CD4-positive, alpha-beta T cell (primary cell): ENCODE results near the gene CRTC1. TPM values are rescaled to one million over a fixed set of nuclear protein-coding genes. Genes with fewer than 3 reads are reported as not detected.

Experiments
- ATAC-seq: fragments of 200-7000 bp; cut with Tn5 transposase; one replicate; pipeline ENCODE4 v1.10.0; 2022; ENCODE audit warnings: mild to moderate bottlenecking; ENCODE audit not compliant: poor library complexity
- CTCF ChIA-PET: fragments of 350-600 bp; sonication (Branson Sonifier 250); formaldehyde crosslinking; loops from one replicate; lab custom pipeline; 2021; ENCODE audit warnings: antibody characterized with exemption, inconsistent platforms; lab: Charles Lee
- POLR2A ChIA-PET: fragments of 350-600 bp; sonication (Branson Sonifier 250); formaldehyde crosslinking; loops from one replicate; lab custom pipeline; 2021; ENCODE audit warnings: antibody characterized with exemption, inconsistent platforms; lab: Charles Lee
- DNase-seq, 14 experiments: peaks; one replicate each; pipeline ENCODE4 v3.0.0-alpha.2; 2013 to 2020; ENCODE audit warnings: mixed read lengths in 2 of 14
- H3K27ac ChIP-seq, 2 donors: one replicate each; pipeline versions ENCODE4 v1.5.1 to v1.7.0; 2013; ENCODE audit warnings: low read length in 2 of 2, low read depth in 1 of 2, mild to moderate bottlenecking in 1 of 2
- H3K27me3 ChIP-seq, 2 experiments: 1 replicate in 1 of 2; 2 replicates in 1 of 2; pipeline versions ENCODE4 v1.6.1 to v1.7.0; 2013; ENCODE audit warnings: low read length in 2 of 2, control low read depth in 1 of 2, mild to moderate bottlenecking in 1 of 2, moderate library complexity in 1 of 2; ENCODE audit not compliant: insufficient read depth in 2 of 2, control insufficient read depth in 1 of 2
- H3K36me3 ChIP-seq: one replicate; pipeline ENCODE4 v1.6.1; 2013; ENCODE audit warnings: low read length, control low read depth; ENCODE audit not compliant: insufficient read depth
- H3K4me1 ChIP-seq: one replicate; pipeline ENCODE4 v1.6.1; 2013; ENCODE audit warnings: low read length, control low read depth; ENCODE audit not compliant: insufficient read depth
- H3K4me3 ChIP-seq: one replicate; pipeline ENCODE4 v1.5.1; 2013; ENCODE audit warnings: mild to moderate bottlenecking, low read length, moderate library complexity
- H3K9me3 ChIP-seq, 2 experiments: 1 replicate in 1 of 2; 2 replicates in 1 of 2; pipeline versions ENCODE4 v1.6.1 to v1.7.0; 2013; ENCODE audit warnings: low read length in 2 of 2, mild to moderate bottlenecking in 2 of 2, control low read depth in 1 of 2, moderate library complexity in 1 of 2; ENCODE audit not compliant: control insufficient read depth in 1 of 2, insufficient read depth in 1 of 2
- H3K27ac Mint-ChIP-seq: one replicate; pipeline ENCODE4 v1.8.0; 2020; ENCODE audit warnings: mixed read lengths
- H3K27me3 Mint-ChIP-seq: one replicate; pipeline ENCODE4 v1.8.0; 2021; ENCODE audit warnings: mixed read lengths
- H3K36me3 Mint-ChIP-seq: one replicate; pipeline ENCODE4 v1.8.0; 2021; ENCODE audit warnings: low read depth, mixed read lengths
- H3K4me1 Mint-ChIP-seq: one replicate; pipeline ENCODE4 v1.8.0; 2021; ENCODE audit warnings: low read depth, mixed read lengths
- H3K4me3 Mint-ChIP-seq: one replicate; pipeline ENCODE4 v1.8.0; 2020; ENCODE audit warnings: mild to moderate bottlenecking, mixed read lengths
- H3K9me3 Mint-ChIP-seq: one replicate; pipeline ENCODE4 v1.8.0; 2020; ENCODE audit warnings: mixed read lengths
- intact Hi-C, 2 experiments: fragments of 100-400 bp; cut with DNase I in 1 of 2; cut with micrococcal nuclease in 1 of 2; formaldehyde crosslinking; loops; one replicate each; pipeline versions ENCODE4 v1.15.1 to v1.9.0; 2023 to 2025; cut with DNase I, micrococcal nuclease
- total RNA-seq, 174 experiments: library from RNA in 2 of 174; stranded (reverse) in 2 of 174; gene quantifications; one replicate each; pipeline ENCODE4 v1.2.3 and lab custom pipeline; 2021 to 2026
- TF ChIP-seq, protein P1 (sequence below): fragments of 200-600 bp; IDR thresholded peaks from one replicate; pipeline ENCODE4 v1.8.0; 2022; ENCODE audit warnings: antibody characterized with exemption, mild to moderate bottlenecking

The CRTC1 gene
- total RNA-seq, 2 experiments from 2014 or later = 11.8 to 12.2 TPM

DNA sequence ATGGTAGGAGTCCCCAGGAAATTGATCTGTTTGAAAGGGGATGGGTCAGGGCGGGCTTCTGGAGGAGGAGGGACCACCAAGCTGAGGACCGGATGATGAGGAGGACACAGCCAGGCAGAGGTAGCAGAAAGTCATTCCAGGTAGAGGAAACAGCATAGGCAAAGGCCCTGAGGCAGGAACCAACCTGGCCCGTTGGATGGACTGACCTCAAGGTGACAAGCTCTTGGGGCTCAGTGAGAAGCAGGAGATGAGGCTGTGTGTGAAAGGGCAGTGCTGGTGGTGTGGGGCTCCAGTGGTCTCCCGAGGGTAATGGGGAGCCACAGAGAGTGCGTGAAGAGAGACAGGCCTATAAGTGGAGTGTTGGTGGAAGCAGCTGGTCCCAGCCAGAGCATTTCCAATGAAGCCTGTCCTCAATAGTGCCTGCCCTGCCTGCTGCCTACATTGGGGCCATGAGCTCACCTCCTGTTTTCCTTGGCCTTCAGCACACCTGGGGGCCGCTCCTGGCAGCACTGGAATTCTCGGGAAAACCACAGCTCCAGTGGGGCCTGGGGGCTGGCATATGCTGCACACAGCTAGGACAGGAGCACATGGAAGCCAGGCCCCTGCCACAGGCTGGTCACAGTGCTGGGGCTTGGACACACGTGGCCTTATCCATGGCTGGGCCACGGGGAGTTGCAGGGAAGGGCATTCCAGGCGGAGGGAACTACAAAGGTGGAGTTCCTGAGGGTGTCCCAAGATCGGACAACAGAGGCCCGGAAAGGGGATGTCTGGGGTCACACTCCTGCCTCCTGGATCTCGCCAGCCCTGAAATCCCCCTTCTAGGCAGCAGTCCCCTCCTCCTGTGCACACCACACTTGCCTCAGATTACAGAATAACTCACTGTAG is 109.9 kb downstream of the CRTC1 start:
- peaks cover 22% of the 10 kb centered on the region for H3K4me1 Mint-ChIP-seq
- H3K27ac ChIP-seq = no peak overlapping the region
- peaks cover 65 to 87% of the 10 kb centered on the region in 2 experiments for H3K27me3 ChIP-seq
- peak in 1 of 14 experiments; percentile 6 for DNase-seq
- H3K4me3 Mint-ChIP-seq = no peak overlapping the region
- ATAC-seq = no peak
- H3K4me1 ChIP-seq = peaks cover 29% of the 10 kb centered on the region
- H3K27me3 Mint-ChIP-seq = peaks cover 83% of the 10 kb centered on the region
- intact Hi-C loops = no loop called here
- POLR2A ChIA-PET = no interaction called here
- CTCF ChIA-PET = interaction anchor here (1.0 kb wide), 1 partner anchor 54 kb away, joined by 3 read pairs; no protein-coding TSS in a partner anchor
- H3K36me3 Mint-ChIP-seq = no peaks in the 10 kb centered on the region
- H3K9me3 ChIP-seq = peaks cover 0 to 25% of the 10 kb centered on the region in 2 experiments
- H3K36me3 ChIP-seq = no peaks in the 10 kb centered on the region
- H3K4me3 ChIP-seq = no peak overlapping the region
- H3K9me3 Mint-ChIP-seq = no peaks in the 10 kb centered on the region
- TF ChIP-seq, protein P1, sequence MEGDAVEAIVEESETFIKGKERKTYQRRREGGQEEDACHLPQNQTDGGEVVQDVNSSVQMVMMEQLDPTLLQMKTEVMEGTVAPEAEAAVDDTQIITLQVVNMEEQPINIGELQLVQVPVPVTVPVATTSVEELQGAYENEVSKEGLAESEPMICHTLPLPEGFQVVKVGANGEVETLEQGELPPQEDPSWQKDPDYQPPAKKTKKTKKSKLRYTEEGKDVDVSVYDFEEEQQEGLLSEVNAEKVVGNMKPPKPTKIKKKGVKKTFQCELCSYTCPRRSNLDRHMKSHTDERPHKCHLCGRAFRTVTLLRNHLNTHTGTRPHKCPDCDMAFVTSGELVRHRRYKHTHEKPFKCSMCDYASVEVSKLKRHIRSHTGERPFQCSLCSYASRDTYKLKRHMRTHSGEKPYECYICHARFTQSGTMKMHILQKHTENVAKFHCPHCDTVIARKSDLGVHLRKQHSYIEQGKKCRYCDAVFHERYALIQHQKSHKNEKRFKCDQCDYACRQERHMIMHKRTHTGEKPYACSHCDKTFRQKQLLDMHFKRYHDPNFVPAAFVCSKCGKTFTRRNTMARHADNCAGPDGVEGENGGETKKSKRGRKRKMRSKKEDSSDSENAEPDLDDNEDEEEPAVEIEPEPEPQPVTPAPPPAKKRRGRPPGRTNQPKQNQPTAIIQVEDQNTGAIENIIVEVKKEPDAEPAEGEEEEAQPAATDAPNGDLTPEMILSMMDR = no peak
- no peak overlapping the region for H3K27ac Mint-ChIP-seq

DNA sequence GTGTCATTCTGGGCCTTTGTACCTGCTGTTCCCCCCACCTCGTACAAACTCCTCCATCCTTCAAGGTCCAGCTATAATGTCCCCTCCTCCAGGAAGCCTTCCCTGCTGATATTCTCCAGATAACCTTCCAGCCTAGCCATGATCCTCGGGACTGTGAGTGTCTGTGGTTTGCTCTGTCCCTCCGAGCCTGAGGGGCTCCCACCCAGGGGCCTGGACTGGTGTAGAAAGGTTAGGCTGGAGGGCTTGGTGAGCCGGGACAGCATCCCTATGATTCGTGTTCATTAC is 110.5 kb downstream of the CRTC1 start:
- Histone ChIP-seq H3K9me3 (peaks cover 0 to 22% of the 10 kb centered on the region in 2 experiments), H3K27ac (no peak overlapping the region), H3K4me1 (peaks cover 23% of the 10 kb centered on the region), H3K36me3 (no peaks in the 10 kb centered on the region), H3K27me3 (peaks cover 67 to 87% of the 10 kb centered on the region in 2 experiments), H3K4me3 (no peak overlapping the region)
- H3K36me3 Mint-ChIP-seq = no peaks in the 10 kb centered on the region
- intact Hi-C loops = no loop called here
- ChIA-PET POLR2A (no interaction called here), CTCF (interaction anchor here (1.0 kb wide), 1 partner anchor 53 kb away, joined by 3 read pairs; no protein-coding TSS in a partner anchor)
- TF ChIP-seq, protein P1 = no peak
- H3K4me3 Mint-ChIP-seq = no peak overlapping the region
- peaks cover 18% of the 10 kb centered on the region for H3K4me1 Mint-ChIP-seq
- no peaks in the 10 kb centered on the region for H3K9me3 Mint-ChIP-seq
- DNase-seq = no peak
- H3K27ac Mint-ChIP-seq = no peak overlapping the region
- no peak for ATAC-seq
- peaks cover 81% of the 10 kb centered on the region for H3K27me3 Mint-ChIP-seq

DNA sequence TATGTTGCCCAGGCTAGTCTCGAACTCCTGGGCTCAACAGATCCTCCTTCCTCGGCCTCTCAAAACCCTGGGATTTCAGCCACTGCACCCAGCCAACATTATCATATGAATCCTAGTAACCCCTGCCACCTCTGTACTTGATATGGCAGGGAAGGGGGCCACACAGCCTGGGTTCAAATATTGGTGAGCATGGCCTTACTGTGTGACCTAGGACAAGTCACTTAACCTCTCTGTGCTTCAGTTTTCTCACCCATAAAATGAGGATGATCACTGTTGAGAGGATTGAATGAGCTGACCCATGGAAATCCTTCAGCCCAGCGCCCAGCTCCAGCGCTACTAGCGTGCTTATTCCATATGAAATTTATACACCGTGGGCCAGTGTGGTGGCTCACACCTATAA is 111.2 kb downstream of the CRTC1 start:
- Histone ChIP-seq H3K27ac (no peak overlapping the region), H3K36me3 (no peaks in the 10 kb centered on the region), H3K27me3 (peaks cover 65 to 84% of the 10 kb centered on the region in 2 experiments), H3K9me3 (peaks cover 0 to 22% of the 10 kb centered on the region in 2 experiments), H3K4me1 (peaks cover 16% of the 10 kb centered on the region), H3K4me3 (no peak overlapping the region)
- Mint-ChIP-seq H3K27ac (no peak overlapping the region), H3K4me1 (peaks cover 12% of the 10 kb centered on the region), H3K27me3 (peaks cover 74% of the 10 kb centered on the region), H3K9me3 (no peaks in the 10 kb centered on the region), H3K4me3 (no peak overlapping the region), H3K36me3 (no peaks in the 10 kb centered on the region)
- POLR2A ChIA-PET = no interaction called here
- TF ChIP-seq, protein P1 = no peak
- CTCF ChIA-PET = no interaction called here
- ATAC-seq = no peak
- DNase-seq = no peak
- intact Hi-C loops = no loop called here
